ENCODE data around the gene EEPD1. TPM values are rescaled to one million over a fixed set of nuclear protein-coding genes. Genes with fewer than 3 reads are reported as not detected.

Gene EEPD1
- total RNA-seq, 4 donors from 2014 or later = 2.2 to 9.3 (median 6.2) TPM

DNA sequence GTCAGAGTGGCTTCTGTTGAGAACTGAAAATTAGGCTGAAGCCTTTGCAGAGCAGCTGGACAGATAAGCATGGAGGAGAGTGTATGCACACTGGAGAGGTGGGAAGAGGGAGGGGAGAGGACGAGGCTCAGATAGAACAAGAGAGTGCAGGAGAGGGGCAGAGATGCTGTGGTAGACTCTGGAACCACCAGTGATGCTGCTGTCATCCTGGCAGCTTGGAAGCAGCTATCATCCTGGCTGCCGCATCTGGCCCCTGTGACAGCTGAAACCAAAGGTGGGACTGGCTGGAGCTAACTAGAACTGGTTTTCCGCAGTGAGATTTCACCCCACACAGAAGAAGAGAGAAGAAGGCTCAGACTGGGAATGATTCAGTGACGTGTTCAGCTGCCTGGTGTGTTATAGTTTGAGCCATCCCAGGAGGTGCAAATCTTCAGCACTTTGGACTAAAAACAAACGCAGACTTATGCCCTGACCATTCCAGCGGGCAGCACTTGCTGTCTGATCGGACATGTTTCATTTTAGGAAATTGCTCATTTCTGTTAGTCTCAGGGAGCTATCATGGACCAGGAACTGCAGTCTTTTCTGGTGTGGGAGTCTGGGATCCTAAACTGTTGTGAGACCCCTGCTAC, 38.4 kb downstream of the EEPD1 start:
- intact Hi-C loops (cut with DNase I) = no loop called here
- no peak overlapping the region for H3K27ac ChIP-seq
- 89 to 92% methylated on average over 7 of the region's 7 CpGs for WGBS, 2 donors
- DNase-seq = no peak
- H3K36me3 ChIP-seq = no peaks in the 10 kb centered on the region
- H3K4me1 ChIP-seq = peaks cover 0 to 6% of the 10 kb centered on the region in 2 donors
- no peaks in the 10 kb centered on the region for H3K27me3 ChIP-seq
- H3K4me3 ChIP-seq (replicated peaks in 1 of 3) = no peak overlapping the region
- TF ChIP-seq, protein P1, sequence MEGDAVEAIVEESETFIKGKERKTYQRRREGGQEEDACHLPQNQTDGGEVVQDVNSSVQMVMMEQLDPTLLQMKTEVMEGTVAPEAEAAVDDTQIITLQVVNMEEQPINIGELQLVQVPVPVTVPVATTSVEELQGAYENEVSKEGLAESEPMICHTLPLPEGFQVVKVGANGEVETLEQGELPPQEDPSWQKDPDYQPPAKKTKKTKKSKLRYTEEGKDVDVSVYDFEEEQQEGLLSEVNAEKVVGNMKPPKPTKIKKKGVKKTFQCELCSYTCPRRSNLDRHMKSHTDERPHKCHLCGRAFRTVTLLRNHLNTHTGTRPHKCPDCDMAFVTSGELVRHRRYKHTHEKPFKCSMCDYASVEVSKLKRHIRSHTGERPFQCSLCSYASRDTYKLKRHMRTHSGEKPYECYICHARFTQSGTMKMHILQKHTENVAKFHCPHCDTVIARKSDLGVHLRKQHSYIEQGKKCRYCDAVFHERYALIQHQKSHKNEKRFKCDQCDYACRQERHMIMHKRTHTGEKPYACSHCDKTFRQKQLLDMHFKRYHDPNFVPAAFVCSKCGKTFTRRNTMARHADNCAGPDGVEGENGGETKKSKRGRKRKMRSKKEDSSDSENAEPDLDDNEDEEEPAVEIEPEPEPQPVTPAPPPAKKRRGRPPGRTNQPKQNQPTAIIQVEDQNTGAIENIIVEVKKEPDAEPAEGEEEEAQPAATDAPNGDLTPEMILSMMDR (IDR thresholded peaks at IDR 0.05) = no peak
- TF ChIP-seq POLR2A (IDR thresholded peaks at IDR 0.05) = no peak
- no peaks in the 10 kb centered on the region for H3K9me3 ChIP-seq

DNA sequence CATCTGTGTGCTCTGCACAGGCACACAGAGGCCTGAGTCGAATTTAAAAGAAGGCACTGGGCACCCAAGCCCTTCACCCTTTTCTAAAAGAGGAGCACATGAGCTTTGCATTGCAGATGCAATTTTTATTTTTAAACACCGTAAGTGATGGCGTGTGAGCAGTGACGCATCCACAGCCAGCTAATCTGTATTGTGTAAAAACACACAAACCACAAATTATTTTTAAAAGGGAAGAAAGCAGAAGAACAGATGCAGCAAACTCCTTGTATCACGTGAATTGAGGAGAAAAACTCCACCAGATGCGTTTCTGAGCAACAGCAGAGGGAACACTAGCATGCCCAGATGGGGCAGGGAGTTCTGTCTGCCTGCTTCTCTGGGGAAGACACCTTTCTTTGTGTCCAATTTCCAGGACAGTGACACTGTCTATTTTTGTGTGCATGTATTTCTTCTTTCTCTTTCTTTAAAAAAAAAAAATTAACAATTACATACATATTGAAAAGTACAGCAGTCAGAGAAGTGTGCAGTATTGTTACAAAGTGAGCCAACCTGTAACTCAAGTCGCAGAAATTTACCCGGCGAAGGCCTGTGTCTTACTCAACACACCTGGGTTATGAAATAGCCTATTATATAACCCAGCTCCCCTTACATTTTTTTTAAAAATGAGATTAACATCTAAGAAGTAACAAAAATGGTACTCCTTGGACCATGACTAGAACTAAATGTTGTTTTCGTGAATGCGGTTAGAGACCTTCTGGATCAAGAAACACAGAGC, 39.2 kb downstream of the EEPD1 start:
- Histone ChIP-seq H3K36me3 (no peaks in the 10 kb centered on the region), H3K27me3 (no peaks in the 10 kb centered on the region), H3K4me1 (peaks cover 0 to 6% of the 10 kb centered on the region in 2 donors), H3K9me3 (no peaks in the 10 kb centered on the region), H3K4me3 (replicated peaks in 1 of 3) (no peak overlapping the region), H3K27ac (no peak overlapping the region)
- WGBS, 2 donors = 89 to 91% methylated on average over 11 of the region's 11 CpGs
- DNase-seq = no peak
- no peak for TF ChIP-seq POLR2A (IDR thresholded peaks at IDR 0.05)
- TF ChIP-seq, protein P1 (IDR thresholded peaks at IDR 0.05) = no peak
- intact Hi-C loops (cut with DNase I) = no loop called here

DNA sequence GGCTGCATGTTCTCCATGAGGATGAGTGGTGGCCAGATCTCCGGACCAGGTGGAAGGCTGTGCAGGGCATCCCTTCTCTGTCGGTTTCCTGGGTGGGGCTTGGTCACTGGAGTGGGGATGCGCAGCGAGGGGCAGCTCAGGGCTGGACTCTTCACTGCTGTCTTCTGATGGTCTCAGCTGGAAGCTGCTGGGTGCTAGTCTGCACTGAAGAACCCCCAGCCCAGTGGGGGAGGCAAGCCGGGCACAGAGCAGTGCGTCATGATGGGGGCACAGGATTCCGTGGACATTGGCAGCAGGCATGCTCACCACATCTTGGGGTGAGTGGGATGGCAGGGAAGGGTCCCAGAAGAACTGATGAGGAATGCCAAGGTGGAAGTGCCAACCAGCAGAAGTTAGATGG, 39.8 kb downstream of the EEPD1 start:
- 91 to 97% methylated on average over 7 of the region's 7 CpGs for WGBS, 2 donors
- Histone ChIP-seq H3K27ac (no peak overlapping the region), H3K36me3 (no peaks in the 10 kb centered on the region), H3K4me3 (replicated peaks in 1 of 3) (no peak overlapping the region), H3K4me1 (peaks cover 0 to 6% of the 10 kb centered on the region in 2 donors), H3K9me3 (no peaks in the 10 kb centered on the region), H3K27me3 (no peaks in the 10 kb centered on the region)
- no peak for DNase-seq
- TF ChIP-seq POLR2A (IDR thresholded peaks at IDR 0.05) = no peak
- TF ChIP-seq, protein P1 (IDR thresholded peaks at IDR 0.05) = no peak
- intact Hi-C loops (cut with DNase I) = no loop called here

DNA sequence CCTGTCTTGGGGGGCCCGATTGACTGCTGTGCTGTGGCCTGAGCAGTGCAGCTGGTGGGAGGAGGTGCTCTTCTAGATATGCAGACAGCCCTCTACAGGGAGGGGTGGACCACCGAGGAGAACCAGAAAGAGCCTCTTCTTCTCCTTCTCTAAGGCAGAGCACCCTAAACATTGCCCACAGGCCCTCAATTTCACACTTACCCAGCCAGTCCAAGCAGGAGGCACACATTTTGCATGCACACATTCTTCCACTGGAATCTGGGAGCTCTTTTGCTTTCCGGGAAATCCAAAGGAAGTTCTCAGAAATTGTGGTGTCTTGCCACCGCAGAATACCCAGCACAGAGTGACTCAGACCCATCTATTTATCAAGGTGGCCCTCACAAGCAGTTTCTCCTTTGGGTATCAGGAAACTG, 45.8 kb downstream of the EEPD1 start:
- Histone ChIP-seq H3K27ac (no peak overlapping the region), H3K4me1 (no peaks in the 10 kb centered on the region), H3K4me3 (replicated peaks in 1 of 3) (no peak overlapping the region), H3K27me3 (no peaks in the 10 kb centered on the region), H3K9me3 (no peaks in the 10 kb centered on the region), H3K36me3 (no peaks in the 10 kb centered on the region)
- intact Hi-C loops (cut with DNase I) = no loop called here
- no peak for DNase-seq
- WGBS, 2 donors = 74 to 82% methylated on average over 4 of the region's 4 CpGs
- no peak for TF ChIP-seq POLR2A (IDR thresholded peaks at IDR 0.05)
- TF ChIP-seq, protein P1 (IDR thresholded peaks at IDR 0.05) = no peak

DNA sequence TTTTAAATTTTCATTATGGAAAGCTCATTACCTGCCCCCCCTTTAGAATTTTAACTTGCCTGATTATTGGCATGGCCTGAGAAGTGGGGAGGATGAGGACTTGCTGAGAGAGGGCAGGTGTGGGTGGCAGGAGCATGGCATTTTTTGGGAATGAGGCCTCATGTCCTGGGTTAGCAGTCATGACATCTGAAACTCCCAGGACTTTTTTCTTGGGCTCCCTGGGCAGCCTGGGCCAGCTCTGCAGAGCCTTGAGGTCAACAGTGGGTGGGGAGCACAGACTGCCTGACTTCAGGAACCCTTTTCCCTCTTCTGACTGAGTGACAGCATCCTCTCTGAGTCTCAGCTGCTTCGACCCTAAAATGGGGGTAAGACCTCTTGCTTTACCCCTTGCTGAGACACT, 46.3 kb downstream of the EEPD1 start:
- H3K4me1 ChIP-seq = no peaks in the 10 kb centered on the region
- WGBS, 2 donors = 82 to 87% methylated on average over 1 of the region's 1 CpG
- no peak overlapping the region for H3K4me3 ChIP-seq (replicated peaks in 1 of 3)
- H3K27me3 ChIP-seq = no peaks in the 10 kb centered on the region
- TF ChIP-seq, protein P1 (IDR thresholded peaks at IDR 0.05) = no peak
- TF ChIP-seq POLR2A (IDR thresholded peaks at IDR 0.05) = no peak
- H3K9me3 ChIP-seq = no peaks in the 10 kb centered on the region
- DNase-seq = no peak
- intact Hi-C loops (cut with DNase I) = no loop called here
- H3K36me3 ChIP-seq = no peaks in the 10 kb centered on the region
- H3K27ac ChIP-seq = no peak overlapping the region

Measured in thyroid gland (tissue), 4 donors.